Measurements from ENCODE around the gene PABPN1L.

- TF ChIP-seq, protein P1, sequence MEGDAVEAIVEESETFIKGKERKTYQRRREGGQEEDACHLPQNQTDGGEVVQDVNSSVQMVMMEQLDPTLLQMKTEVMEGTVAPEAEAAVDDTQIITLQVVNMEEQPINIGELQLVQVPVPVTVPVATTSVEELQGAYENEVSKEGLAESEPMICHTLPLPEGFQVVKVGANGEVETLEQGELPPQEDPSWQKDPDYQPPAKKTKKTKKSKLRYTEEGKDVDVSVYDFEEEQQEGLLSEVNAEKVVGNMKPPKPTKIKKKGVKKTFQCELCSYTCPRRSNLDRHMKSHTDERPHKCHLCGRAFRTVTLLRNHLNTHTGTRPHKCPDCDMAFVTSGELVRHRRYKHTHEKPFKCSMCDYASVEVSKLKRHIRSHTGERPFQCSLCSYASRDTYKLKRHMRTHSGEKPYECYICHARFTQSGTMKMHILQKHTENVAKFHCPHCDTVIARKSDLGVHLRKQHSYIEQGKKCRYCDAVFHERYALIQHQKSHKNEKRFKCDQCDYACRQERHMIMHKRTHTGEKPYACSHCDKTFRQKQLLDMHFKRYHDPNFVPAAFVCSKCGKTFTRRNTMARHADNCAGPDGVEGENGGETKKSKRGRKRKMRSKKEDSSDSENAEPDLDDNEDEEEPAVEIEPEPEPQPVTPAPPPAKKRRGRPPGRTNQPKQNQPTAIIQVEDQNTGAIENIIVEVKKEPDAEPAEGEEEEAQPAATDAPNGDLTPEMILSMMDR (IDR thresholded peaks at IDR 0.05), result no peak
- TF ChIP-seq POLR2A (IDR thresholded peaks at IDR 0.05), result no peak
Observed at GRCh38 chr16:88880226-88881006, 14.0 kb upstream of the PABPN1L start.

Data from testis (tissue), 2 donors.